Dermis microvascular lymphatic vessel endothelial cell (primary cell): ENCODE data around the gene LRIG1. TPM values are rescaled to one million over a fixed set of nuclear protein-coding genes. Genes with fewer than 3 reads are reported as not detected.
A peak's percentile ranks its signal among the peaks of the same experiment; 100 is the strongest.

Experiments
- DNase-seq, 2 donors: peaks; one replicate each; pipeline versions ENCODE4 v3.0.0 to v3.0.0-alpha.2; 2010; ENCODE audit warnings: low read depth in 2 of 2
- total RNA-seq: library from RNA; depleted of rRNA; stranded (reverse); fragments of >200 nt; gene quantifications from 2 replicates; pipeline ENCODE4 v1.2.1, GENCODE V29; 2014

Gene LRIG1
- total RNA-seq, 1 donor from 2014 or later: 35.3 TPM

DNA sequence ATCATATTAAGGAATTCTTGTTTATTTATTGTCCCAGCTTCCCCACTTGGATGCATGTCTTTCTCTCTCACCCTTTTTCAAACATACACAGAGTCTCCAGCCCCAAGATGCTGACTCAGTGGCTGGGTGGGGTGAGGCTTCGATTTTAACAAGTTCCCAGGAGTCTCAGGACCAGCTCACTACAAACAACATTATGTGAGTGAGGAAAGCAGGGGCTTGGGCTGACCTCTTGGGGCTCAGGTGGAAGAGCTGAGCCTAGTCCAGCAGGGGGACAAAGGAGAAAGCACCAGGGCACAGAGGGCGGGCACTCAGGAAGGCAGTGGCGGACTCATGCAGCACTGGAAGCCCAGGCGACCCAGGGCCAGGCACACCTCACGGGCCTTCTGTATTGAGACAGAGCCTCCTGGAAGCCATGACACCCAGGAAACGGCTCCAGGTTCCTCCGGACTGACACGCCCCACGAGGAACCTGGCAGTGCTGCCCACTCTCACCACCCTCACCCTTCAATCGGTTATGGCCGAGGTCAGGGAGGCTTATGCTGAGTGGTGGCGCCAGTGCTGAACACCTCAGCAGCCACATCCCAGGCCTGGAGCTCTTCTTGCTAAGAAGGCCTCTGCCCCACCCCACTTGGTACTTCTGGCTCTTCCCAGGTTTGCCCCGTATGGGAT, 97.4 kb downstream of the LRIG1 start:
- no peak for DNase-seq

DNA sequence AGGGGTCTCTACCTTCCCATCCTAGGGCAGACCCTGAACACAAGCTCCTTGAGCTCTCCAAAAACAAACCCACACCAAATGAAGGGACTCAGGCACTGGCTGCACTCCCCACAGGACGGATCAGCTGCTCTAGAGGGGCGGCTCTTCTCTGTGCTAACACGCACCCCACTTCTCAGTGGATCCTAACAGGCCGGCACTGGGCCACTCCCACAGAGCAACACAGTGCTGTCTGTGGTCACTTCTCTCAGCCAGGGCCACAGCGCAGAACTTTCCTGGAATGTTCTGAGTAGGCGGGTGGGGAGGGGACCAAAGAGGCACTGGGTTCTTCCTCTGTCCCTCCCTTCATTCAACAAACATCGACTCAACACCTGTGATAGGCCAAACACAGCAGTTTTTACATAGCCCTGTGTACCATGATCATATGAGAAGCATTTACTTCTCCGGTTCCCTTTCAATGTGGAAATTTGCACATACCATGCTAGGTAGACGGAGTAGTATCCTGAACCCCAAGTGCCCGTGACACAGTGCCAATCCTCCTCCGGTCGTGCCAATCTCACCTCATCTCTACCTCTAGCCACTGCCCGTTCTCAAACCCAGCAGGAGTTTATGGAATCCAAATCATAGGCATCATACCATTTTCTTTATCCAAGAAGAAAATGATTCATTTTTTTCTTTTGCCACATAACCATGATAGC, 98.1 kb downstream of the LRIG1 start:
- no peak for DNase-seq

DNA sequence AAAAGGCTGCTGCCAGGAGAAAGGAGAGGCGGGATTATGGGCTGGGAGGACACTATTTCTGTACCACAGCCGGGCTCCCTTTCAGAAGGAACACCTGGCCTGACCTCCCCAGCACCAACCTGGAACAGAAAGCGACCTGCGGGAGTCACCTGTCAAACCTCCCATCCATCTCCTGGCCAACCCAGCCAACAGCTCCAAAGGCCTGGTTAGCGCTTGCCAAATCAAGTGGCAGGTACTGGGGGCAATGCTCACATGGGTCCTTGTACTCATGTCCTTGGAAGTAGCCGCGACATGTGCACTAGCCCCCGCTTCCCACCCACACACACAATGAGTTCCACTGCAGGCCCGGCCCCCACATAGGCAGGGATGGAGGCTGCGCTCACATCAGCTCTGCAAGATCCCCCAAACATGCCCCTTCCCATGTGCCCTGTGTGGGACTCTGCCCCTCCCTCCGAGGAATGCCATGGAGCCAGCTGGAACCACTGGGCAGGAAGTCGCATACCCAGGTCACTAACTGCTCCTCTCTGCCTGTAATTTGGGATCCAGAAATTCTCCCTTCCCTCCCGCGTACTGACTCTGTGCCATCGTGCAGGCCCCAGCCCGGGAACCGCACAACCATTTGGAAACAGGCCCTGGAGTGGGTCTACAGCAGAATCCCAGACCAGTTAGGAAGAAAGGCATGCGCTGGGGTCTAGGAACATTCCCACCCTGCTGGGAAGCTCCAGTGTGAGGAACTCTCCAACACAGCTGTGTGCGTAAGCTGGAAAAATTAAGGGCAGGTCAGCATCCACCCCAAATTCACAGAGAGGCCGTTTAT, 98.9 kb downstream of the LRIG1 start:
- DNase-seq: no peak

DNA sequence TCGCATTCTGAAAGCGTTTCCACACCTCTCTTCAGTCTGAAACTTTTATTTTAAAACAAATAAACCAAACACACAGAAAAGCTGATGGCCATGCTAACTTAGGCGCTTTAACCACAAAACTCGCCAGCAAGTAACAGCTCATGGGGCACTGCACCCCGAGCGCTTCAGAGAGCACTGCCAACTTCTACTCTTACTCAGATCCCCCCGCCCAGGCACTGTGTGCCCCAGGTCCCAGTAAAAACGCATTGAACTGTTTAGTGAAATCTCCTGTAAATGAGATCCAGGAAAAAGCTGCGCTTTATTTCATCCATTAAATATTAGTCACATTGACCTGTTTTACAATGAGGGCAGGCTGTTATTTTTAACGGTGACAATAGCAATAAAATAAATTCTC, 99.7 kb downstream of the LRIG1 start:
- no peak for DNase-seq

GRCh38 chr3:66400411-66401156, 100.2 kb downstream of the LRIG1 start:
- peak in 1 of 2 donors; percentile 6 for DNase-seq

- DNase-seq: no peak
Observed at GRCh38 chr3:66399529-66400232, 101.1 kb downstream of the LRIG1 start.

GRCh38 chr3:66398228-66399025, 102.4 kb downstream of the LRIG1 start:
- no peak for DNase-seq

DNA sequence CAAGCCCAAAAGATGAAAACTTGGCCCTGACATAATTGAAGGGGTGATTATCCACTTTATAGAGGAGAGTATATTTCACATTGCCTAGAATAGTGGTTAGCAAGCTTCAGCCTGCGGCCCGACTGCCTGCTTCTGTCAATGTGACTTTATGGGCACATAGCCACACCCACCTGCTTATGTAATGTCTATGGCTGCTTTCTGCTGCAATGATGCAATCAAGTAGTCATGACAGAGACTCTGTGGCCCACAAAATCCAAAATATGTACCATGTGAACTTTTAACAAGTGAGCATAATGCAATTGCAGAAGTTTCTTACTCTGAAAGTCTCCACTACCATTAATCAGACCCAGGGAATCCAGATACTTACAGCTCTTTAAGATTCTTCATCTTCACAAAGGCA, 103.1 kb downstream of the LRIG1 start:
- DNase-seq: no peak

GRCh38 chr3:66396888-66397287, 103.9 kb downstream of the LRIG1 start:
- no peak for DNase-seq

- DNase-seq: no peak
Observed at GRCh38 chr3:66396161-66396760, 104.6 kb downstream of the LRIG1 start.

DNA sequence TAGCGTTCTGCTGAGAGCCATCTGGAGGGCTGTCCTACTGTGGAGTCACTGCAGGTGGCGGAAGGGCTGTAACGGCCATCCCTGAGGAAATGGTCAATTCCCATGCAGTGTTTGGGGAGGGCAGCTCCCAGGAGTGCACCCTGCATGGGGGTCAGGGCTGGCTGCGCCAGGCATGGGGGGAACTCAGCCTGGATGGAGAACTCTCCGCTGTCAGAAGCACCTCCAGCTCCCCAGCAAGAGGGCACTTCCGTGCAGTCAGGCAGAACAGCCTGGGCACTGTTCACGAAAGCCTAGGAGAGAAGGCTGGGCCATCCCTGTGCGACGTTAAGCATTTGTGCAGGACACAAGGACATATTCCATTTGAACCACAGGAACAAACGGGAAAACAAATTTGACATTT, 105.2 kb downstream of the LRIG1 start:
- no peak for DNase-seq

- peak in 1 of 2 donors; percentile 13 for DNase-seq
Observed at GRCh38 chr3:66394753-66395249, 106.0 kb downstream of the LRIG1 start.

GRCh38 chr3:66394019-66394752, 106.6 kb downstream of the LRIG1 start:
- peak in 1 of 2 donors; percentile 15 for DNase-seq

GRCh38 chr3:66393333-66394005, 107.4 kb downstream of the LRIG1 start:
- peak in 1 of 2 donors; percentile 62 for DNase-seq

DNA sequence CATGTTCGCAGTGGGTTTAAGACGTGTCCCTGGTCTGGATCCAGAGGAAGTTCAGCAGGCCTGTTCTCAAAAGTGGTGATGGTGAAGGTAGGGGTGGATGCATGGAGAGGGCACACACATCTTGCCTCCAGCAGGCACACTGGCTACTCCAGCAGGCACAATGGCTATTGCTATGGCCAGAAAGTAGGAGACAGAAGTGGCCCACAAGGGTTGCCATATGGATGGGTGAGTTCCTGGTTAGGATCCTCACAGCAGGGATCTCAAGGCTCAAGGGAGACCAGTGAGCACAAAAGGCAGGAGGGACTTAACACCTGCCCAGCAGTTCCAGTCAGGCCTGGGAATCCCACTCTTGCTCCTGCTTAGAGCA, 107.9 kb downstream of the LRIG1 start:
- DNase-seq: no peak

GRCh38 chr3:66392512-66392911, 108.3 kb downstream of the LRIG1 start:
- DNase-seq: no peak

GRCh38 chr3:66390013-66390412, 110.8 kb downstream of the LRIG1 start:
- no peak for DNase-seq

DNA sequence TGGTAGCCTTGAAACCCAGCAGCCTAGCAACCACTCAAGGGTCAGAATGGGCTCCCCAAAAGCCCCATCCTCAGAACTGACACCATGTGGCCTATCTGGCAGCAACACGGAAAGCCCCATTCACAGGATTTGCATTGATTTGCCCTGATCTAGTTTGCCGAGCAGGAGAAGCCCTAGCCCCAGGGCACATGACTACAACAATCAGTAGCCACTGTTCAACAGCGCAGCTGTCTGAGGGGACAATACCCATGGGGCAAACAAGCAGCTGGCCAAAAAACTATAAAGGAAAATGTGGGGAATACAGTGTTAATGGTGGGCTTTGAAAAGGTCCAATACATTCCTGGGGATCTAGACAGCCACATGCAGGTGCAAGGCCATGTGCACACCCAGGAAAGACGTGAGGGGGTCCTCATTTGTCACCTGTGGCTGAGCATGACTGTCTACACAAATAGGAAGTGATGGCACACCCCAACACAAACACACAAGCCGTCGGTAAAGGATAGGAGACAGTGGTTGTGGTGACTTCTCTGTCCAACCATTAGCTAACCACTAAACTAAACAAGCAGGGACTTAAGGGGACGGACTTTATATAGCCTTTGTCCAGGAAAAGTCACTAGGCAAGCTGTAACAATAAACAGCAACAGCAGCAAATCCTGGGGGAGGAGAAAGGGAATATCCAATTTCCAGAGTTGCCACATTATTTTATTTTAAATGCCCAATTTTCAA, 113.7 kb downstream of the LRIG1 start:
- DNase-seq: no peak
